HG02571 (cell line): ENCODE data around the gene HERPUD2.
"Not testable (repeated sequence)": the region's sequence is repeated elsewhere in the genome, so short reads cannot be mapped to it uniquely, and the experiment has no call there.

ENCODE experiments used
- ATAC-seq: cut with Tn5 transposase; IDR thresholded peaks from one replicate; pipeline ENCODE4 v1.9.1; 2021; ENCODE audit warnings: mild to moderate bottlenecking, moderate library complexity; ENCODE audit not compliant: unreplicated experiment

HERPUD2 gene

GRCh38 chr7:35623381-35623780 is 71.6 kb downstream of the HERPUD2 start:
- no peak for ATAC-seq

GRCh38 chr7:35619863-35620262 is 75.1 kb downstream of the HERPUD2 start:
- ATAC-seq, result no peak

- ATAC-seq, result no peak
Measured at GRCh38 chr7:35617041-35617440, 77.9 kb downstream of the HERPUD2 start.

GRCh38 chr7:35613150-35613549 is 81.8 kb downstream of the HERPUD2 start:
- no peak for ATAC-seq

- no peak for ATAC-seq
Measured at GRCh38 chr7:35605760-35606159, 89.2 kb downstream of the HERPUD2 start.

GRCh38 chr7:35604595-35604994 is 90.3 kb downstream of the HERPUD2 start:
- ATAC-seq, result no peak

GRCh38 chr7:35599645-35600044 is 95.3 kb downstream of the HERPUD2 start:
- ATAC-seq, result no peak

- no peak for ATAC-seq
Measured at GRCh38 chr7:35599061-35599460, 95.9 kb downstream of the HERPUD2 start.

- ATAC-seq, result no peak
Measured at GRCh38 chr7:35596061-35596460, 98.9 kb downstream of the HERPUD2 start.

- no peak for ATAC-seq
Measured at GRCh38 chr7:35593899-35594298, 101.0 kb downstream of the HERPUD2 start.

- no peak for ATAC-seq
Measured at GRCh38 chr7:35588647-35589046, 106.3 kb downstream of the HERPUD2 start.

- no peak for ATAC-seq
Measured at GRCh38 chr7:35584990-35585389, 109.9 kb downstream of the HERPUD2 start.

- not testable (repeated sequence) for ATAC-seq
Measured at GRCh38 chr7:35584533-35584932, 110.4 kb downstream of the HERPUD2 start.
